Nephron (organoid): ENCODE measurements around the gene CMC1.
A peak's percentile ranks its signal among the peaks of the same experiment; 100 is the strongest.

ENCODE experiments used
- H3K27ac Mint-ChIP-seq, 3 experiments: 2 replicates each; pipeline ENCODE4 v1.8.0; 2020; ENCODE audit warnings: mixed read lengths in 3 of 3, mild to moderate bottlenecking in 2 of 3, moderate library complexity in 1 of 3
- H3K27me3 Mint-ChIP-seq: 2 replicates; pipeline ENCODE4 v1.8.0; 2021; ENCODE audit warnings: low read depth, mild to moderate bottlenecking, moderate library complexity, mixed read lengths
- H3K36me3 Mint-ChIP-seq: 2 replicates; pipeline ENCODE4 v1.8.0; 2020; ENCODE audit warnings: low read depth, mixed read lengths
- H3K4me1 Mint-ChIP-seq: 2 replicates; pipeline ENCODE4 v1.8.0; 2020; ENCODE audit warnings: mixed read lengths
- H3K4me3 Mint-ChIP-seq, 3 experiments: 2 replicates each; pipeline ENCODE4 v1.8.0; 2020; ENCODE audit warnings: mild to moderate bottlenecking in 3 of 3, mixed read lengths in 3 of 3, moderate library complexity in 2 of 3
- H3K9me3 Mint-ChIP-seq: 2 replicates; pipeline ENCODE4 v1.8.0; 2020; ENCODE audit warnings: mixed read lengths
- TF ChIP-seq, protein P1 (sequence below), 3 experiments: fragments of 200-600 bp; sonication (generic); IDR thresholded peaks; one replicate each; pipeline ENCODE4 v1.5.0; 2021; ENCODE audit warnings: antibody characterized with exemption in 3 of 3; ENCODE audit not compliant: unreplicated experiment in 3 of 3

CMC1 gene

DNA sequence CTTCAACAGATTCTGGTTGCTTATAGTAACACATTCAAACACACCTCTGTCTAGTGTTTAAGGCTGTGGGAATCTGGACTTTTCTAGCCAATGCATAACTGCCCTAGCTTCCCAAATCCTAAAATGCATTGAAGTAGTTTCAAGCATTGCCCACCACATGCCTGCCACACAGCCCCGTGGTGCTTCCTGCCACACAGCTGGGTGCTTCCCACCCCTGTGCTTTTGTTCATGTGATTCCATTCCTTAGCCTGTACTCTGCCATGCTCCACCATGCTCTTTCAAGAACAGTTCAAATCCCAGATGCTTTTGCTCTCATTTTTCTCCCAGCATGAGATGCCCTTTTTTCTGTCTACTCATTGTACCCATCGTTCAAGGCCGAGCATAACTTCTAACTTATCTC, 2.3 kb upstream of the CMC1 start:
- H3K27me3 Mint-ChIP-seq: no peaks in the 10 kb centered on the region
- no peaks in the 10 kb centered on the region for H3K36me3 Mint-ChIP-seq
- no peak overlapping the region for H3K27ac Mint-ChIP-seq

DNA sequence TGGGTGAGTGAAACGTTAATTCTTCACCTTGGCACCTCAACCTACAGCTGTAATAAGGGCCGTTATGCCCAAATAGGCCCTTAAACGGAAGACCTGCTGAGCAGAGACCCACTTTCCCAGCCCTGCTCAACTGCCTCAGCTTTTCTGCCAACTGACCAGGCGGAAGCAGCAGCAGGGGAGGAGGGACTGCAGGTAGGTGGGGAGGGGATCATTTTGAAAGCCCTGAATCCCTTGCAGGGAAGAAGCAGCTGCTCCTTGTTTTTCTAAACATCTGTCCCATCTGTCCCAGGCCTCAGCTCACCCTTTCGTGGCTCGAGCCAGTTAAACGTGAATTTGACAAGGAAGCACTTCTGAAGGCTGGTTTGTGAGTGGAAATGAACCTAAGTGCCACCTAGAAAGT, 978 bp upstream of the CMC1 start:
- TF ChIP-seq, protein P1, sequence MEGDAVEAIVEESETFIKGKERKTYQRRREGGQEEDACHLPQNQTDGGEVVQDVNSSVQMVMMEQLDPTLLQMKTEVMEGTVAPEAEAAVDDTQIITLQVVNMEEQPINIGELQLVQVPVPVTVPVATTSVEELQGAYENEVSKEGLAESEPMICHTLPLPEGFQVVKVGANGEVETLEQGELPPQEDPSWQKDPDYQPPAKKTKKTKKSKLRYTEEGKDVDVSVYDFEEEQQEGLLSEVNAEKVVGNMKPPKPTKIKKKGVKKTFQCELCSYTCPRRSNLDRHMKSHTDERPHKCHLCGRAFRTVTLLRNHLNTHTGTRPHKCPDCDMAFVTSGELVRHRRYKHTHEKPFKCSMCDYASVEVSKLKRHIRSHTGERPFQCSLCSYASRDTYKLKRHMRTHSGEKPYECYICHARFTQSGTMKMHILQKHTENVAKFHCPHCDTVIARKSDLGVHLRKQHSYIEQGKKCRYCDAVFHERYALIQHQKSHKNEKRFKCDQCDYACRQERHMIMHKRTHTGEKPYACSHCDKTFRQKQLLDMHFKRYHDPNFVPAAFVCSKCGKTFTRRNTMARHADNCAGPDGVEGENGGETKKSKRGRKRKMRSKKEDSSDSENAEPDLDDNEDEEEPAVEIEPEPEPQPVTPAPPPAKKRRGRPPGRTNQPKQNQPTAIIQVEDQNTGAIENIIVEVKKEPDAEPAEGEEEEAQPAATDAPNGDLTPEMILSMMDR (IDR thresholded peaks at IDR 0.05; ENCODE audit: unreplicated experiment in 3 of 3): no peak
- Mint-ChIP-seq H3K27me3 (no peaks in the 10 kb centered on the region), H3K36me3 (no peaks in the 10 kb centered on the region), H3K4me1 (peaks cover 20% of the 10 kb centered on the region), H3K27ac (peak overlapping the region in 2 of 3 experiments; percentile 61 to 93), H3K4me3 (peak overlapping the region; percentile 92 to 93 (median 93)), H3K9me3 (no peaks in the 10 kb centered on the region)

More for the DNA sequence above, 2.3 kb upstream of the CMC1 start:
- Mint-ChIP-seq H3K4me3 (peak overlapping the region in 1 of 3 experiments; percentile 3), H3K4me1 (peaks cover 20% of the 10 kb centered on the region), H3K9me3 (no peaks in the 10 kb centered on the region)
- TF ChIP-seq, protein P1 (IDR thresholded peaks at IDR 0.05; ENCODE audit: unreplicated experiment in 3 of 3): no peak

DNA sequence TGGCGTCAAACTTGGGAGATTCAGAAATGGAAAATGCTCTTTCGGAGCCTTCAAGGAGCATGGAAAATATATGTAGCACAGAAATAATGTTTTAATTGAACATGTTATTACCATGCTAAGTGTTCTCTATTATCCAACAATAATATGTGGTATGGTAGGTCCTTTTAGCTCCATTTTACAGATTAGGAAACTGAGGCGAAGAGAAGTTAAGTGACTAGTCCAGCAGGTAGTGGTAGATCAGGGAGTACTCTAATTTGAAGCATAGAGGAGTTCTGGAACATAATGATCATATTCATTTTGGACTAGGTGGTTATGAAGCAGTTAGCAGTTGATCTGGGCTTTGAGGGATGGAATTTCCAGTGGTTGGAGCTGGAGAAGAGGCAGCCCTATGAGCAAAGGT, 1.1 kb downstream of the CMC1 start:
- Mint-ChIP-seq H3K4me1 (peaks cover 20% of the 10 kb centered on the region), H3K4me3 (peak overlapping the region; percentile 92 to 93 (median 93)), H3K36me3 (no peaks in the 10 kb centered on the region), H3K9me3 (no peaks in the 10 kb centered on the region), H3K27me3 (no peaks in the 10 kb centered on the region), H3K27ac (peak overlapping the region in 1 of 3 experiments; percentile 93)
- TF ChIP-seq, protein P1 (IDR thresholded peaks at IDR 0.05; ENCODE audit: unreplicated experiment in 3 of 3): no peak

DNA sequence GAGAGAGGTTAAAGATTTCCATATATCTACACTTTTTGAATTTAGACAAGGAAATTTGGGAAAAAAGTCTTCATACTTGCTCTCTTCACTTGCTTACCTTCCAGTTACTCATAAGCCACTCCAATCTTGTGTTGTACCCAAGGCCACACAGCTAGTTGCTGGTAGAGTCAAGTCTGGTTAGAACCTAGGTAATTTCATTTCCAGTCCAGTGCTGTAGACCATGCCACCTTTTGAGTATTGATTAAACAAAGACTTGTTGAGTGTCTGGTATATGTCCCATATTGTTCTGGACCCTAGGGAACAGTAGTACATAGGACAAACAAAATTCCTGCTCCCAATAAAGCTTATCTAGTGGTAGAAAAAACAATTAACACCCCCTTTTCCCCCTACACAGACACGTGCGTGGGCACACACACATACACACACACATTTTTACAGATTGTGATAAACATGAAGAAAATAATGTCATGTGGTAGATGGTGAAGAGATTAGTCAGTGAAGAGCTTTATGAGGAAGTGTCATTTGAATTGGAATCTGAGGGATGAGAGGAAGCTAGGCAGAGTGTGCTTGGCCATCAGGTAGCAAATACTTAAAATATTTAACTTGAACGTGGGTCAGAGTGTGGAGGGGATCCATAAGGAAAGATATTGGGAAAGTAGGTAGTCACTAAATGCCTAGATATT, 2.1 kb downstream of the CMC1 start:
- no peak overlapping the region for H3K27ac Mint-ChIP-seq
- TF ChIP-seq, protein P1 (IDR thresholded peaks at IDR 0.05; ENCODE audit: unreplicated experiment in 3 of 3): no peak
- H3K4me1 Mint-ChIP-seq: peaks cover 20% of the 10 kb centered on the region
- peak overlapping the region; percentile 63 to 93 (median 71) for H3K4me3 Mint-ChIP-seq
- H3K27me3 Mint-ChIP-seq: no peaks in the 10 kb centered on the region
- H3K36me3 Mint-ChIP-seq: no peaks in the 10 kb centered on the region
- no peaks in the 10 kb centered on the region for H3K9me3 Mint-ChIP-seq

DNA sequence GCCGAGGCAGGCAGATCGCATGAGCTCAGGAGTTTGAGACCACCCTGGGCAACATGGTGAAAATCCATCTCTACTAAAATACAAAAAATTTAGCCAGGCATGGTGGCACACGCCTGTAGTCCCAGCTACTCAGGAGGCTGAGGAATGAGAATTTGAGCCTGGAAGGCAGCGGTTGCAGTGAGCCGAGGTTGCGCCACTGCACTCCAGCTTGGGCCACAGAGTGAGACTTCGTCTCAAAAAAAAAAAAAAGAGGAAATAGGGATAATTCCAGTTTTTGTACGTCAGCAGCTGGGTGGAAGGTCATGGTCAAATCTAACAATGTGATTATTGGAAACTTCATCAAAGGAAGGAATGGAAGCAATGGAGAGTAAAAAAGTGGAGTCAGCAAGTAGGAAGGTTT, 3.1 kb downstream of the CMC1 start:
- TF ChIP-seq, protein P1 (IDR thresholded peaks at IDR 0.05; ENCODE audit: unreplicated experiment in 3 of 3): no peak
- no peaks in the 10 kb centered on the region for H3K9me3 Mint-ChIP-seq
- no peaks in the 10 kb centered on the region for H3K27me3 Mint-ChIP-seq
- H3K4me3 Mint-ChIP-seq: no peak overlapping the region
- H3K27ac Mint-ChIP-seq: no peak overlapping the region
- no peaks in the 10 kb centered on the region for H3K36me3 Mint-ChIP-seq
- H3K4me1 Mint-ChIP-seq: peaks cover 20% of the 10 kb centered on the region

DNA sequence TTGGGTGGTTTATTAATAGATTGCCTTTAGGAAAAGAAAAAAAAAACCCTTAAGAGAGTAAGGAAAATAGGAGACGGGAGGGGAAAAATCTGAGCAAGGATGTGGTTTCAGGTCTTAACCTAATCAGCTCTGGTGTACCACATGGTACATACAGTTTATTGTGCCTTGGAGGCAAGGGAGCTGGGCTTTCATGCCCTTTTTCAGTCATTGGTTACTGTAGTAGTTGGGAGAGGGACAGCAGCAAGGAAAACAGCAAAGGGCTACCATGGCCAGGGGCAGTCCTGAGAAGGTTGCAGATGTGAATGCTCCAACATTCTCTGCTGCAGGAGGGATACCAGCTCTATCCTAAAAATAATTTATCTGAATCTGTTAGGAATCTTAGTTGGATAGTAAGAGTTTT, 5.9 kb downstream of the CMC1 start:
- Mint-ChIP-seq H3K27me3 (no peaks in the 10 kb centered on the region), H3K36me3 (no peaks in the 10 kb centered on the region), H3K27ac (no peak overlapping the region), H3K9me3 (no peaks in the 10 kb centered on the region), H3K4me3 (no peak overlapping the region), H3K4me1 (peaks cover 5% of the 10 kb centered on the region)
- TF ChIP-seq, protein P1 (IDR thresholded peaks at IDR 0.05; ENCODE audit: unreplicated experiment in 3 of 3): no peak
